NOMO-1 treated with dmso at 0.1 percent for 144 hours (cell line): ENCODE data around the gene KCTD11.
"Not testable (repeated sequence)": the region's sequence is repeated elsewhere in the genome, so short reads cannot be mapped to it uniquely, and the experiment has no call there.

ENCODE experiments used
- DNase-seq: peaks from one replicate; lab custom pipeline; 2025; ENCODE audit not compliant: unreplicated experiment; lab: John Stamatoyannopoulos, UW

The KCTD11 gene

DNA sequence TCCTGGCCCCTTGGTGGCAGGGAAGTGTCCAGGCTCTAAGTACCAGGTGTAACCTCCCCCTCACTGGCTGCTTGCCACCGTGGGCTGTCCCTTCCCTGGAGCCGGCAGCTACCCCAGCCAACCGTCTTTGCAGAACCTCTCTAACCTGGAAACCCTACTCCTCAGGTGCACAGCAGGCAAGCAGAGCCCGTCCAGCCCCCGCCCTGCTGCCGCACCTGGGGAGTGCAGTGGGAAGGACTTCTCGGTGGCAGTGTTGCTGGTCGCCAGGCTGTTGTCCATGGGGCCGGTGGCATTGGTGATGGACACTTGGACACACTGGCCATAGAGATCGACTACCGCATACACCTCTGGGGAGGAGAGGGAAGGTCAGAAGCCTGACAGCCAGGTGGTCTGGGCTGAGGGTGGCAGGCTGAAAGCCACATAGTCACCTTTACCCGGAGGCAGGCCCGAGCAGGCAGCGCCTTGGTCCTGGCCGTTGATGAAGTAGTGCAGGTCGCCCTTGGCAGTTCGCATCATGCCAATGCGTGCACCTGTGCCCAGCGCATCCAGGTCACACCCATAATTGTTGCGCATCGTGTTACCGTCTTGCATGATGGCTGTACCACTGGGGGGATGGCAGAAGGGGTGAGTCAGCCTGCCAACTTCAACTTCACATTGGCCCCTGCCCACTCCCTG, 29.3 kb upstream of the KCTD11 start:
- no peak for DNase-seq

DNA sequence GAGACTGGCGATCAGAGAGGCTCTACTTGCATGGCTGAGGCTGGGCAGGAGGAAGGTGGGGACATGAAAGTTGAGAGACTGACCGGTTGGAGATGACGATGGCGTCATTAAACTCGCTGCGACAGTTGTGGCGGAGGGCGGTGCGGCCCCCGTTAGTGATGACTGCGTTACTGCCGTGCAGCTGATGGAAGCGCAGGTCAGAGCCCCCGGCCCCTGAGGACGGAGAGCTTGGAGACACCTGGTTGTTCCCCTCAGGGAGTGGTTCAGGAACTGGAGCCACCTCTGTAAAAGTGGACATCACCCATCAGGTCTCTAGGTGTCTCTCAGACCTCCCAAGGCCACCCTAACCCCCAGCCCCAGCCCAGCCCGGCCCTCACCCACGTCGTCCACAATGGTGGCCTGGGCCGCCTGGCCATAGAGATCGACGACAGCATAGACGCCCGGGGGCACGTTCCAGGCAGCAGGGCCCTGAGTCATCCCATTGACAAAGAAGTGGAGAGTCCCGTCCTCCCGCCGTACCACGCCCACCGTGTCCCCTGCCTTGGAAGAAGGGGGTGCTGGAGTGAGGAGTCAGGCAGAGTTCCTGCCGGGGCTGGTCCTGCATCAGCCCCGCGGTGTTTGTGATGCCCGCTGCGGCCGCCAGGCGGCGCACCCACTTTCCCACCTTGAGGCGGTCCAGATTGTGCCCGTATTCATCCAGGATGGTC, 28.1 kb upstream of the KCTD11 start:
- no peak for DNase-seq

DNA sequence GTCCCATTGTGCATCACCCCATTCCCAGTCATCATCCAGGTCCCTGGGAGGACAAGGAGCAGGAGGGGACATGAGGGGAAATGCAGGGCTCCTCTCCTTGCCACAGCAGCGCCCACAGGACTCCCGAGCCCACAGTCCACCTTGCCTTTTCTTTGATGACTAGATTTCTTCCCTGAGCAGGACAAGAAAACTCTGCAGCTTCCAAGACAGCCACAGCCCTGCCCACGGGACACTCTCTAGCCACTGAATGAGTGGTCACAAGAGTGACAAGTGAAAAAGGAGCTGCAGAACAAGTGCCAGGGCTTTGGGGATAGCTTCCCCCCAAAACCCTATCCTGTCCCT, 27.6 kb upstream of the KCTD11 start:
- no peak for DNase-seq

GRCh38 chr17:7325031-7325528, 26.9 kb upstream of the KCTD11 start:
- no peak for DNase-seq

DNA sequence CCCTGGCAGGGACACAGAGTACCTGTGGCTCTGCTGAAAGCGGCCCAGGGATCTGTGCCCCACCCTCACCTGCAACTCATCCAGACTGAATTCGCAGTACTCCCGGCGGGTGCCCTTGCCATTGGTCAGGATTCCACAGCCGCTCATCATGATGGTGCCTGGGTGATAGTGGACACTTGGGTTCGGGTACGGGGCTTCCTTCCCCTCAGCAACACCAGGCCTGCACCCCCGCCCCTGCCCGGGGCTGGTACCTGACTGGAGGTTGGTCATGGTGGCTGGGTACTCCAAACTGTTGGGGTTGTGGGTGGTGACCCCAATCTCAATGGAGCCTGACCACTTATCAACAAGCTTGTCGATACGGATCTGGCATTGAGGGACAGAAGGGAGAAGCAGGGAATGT, 25.8 kb upstream of the KCTD11 start:
- DNase-seq = no peak

GRCh38 chr17:7327056-7327455, 24.9 kb upstream of the KCTD11 start:
- DNase-seq = no peak

DNA sequence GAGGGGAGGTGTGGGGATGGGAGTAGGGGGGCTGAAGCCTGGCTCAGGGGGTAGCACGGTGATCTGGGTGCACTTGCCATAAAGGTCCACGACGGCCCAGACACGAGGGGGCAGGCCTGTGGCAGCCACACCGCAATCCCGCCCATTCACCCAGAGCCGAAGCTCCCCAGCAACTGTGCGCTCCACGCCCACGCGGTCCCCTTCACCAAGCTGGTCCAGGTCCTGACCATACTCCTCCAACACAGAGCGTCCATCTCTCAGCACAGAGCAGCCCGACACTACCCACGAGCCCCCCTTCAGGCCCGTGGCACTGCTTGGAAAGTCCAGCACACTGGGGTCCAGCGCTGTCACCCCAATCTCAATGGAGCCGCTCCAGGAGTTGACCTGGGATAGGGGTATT, 24.5 kb upstream of the KCTD11 start:
- DNase-seq = no peak

DNA sequence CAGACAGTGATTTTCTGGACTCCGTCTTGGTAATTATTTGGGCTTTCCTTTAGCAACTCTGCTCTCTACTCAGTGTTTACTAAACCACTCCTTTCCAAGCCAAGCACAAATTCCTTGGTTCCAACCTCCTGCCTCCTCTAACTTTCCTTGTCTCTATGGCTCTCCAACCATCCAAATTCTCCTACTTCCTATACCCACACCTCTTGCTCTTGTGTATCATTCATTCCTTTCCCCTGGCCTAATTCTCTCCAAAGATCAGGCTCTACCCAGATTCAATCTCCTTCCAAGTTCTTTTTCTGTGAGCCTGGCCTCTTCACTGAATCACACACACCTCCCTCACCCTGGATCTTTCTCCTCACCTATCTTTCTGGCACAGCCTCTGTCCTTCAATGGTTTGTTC, 24.0 kb upstream of the KCTD11 start:
- no peak for DNase-seq

GRCh38 chr17:7328840-7329373, 23.1 kb upstream of the KCTD11 start, which contains the start of gene NEURL4:
TSS of gene NEURL4 (minus strand) at chr17:7329335. CDS start at chr17:7329312, 23 bp downstream.
- no peak for DNase-seq

- peak; percentile 98 for DNase-seq
Observed at GRCh38 chr17:7329374-7329996, 22.5 kb upstream of the KCTD11 start.

GRCh38 chr17:7329997-7330637, 21.8 kb upstream of the KCTD11 start:
- DNase-seq = peak; percentile 65

DNA sequence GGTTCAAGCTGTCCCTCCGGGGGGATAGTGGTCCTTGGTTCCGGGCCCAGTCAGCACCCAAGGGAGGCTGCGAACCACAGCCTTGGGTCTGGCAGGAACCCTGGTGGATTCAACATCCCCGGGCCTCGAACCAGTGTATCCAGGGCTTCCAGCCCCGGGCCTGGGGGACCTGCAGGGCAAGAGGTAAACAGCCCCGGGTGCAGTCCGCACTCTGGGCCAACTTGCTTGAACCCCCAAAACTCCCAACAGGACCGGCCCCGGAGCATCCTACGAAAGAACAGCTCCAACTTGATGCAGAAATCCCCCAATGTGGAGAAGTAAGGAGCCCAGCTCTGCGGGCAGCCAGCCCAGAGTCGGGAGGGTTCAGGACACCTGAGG, 21.3 kb upstream of the KCTD11 start:
- no peak for DNase-seq

DNA sequence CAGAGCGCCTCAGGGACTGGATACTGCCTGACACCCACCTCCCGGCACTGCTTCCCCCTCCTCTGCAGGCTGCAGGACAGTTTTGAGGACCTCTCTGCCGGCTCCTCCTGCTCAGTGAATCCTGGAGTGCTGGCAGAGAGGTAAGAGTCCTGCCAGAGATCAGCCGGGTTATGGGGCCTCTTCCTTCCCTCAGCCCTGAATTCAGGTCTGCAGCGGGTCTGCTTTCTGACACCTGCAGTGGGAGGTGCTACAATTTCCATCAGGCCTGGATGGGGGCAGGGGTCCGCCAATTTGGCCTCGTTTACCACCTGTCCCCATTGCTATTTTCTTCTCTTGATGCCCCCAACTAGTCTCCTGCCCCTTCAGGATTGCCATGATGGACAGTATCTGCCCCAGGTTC, 19.9 kb upstream of the KCTD11 start:
- DNase-seq = no peak

DNA sequence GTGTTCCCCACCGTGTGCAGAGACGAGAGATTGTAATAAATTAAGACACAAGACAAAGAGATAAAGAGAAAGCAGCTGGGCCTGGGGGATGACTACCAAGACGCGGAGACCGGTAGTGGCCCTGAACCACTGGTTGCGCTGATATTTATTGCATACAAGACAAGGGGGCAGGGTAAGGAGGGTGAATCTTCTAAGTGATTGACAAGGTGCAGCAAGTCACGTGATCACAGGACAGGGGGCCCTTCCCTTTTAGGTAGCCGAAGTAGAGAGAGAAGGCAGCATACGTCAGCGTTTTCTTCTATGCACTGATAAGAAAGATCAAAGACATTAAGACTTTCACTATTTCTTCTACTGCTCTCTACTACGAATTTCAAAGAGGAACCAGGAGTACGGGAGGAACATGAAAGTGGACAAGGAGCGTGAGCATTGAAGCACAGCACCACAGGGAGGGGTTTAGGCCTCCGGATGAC, 19.3 kb upstream of the KCTD11 start:
- DNase-seq = not testable (repeated sequence)

DNA sequence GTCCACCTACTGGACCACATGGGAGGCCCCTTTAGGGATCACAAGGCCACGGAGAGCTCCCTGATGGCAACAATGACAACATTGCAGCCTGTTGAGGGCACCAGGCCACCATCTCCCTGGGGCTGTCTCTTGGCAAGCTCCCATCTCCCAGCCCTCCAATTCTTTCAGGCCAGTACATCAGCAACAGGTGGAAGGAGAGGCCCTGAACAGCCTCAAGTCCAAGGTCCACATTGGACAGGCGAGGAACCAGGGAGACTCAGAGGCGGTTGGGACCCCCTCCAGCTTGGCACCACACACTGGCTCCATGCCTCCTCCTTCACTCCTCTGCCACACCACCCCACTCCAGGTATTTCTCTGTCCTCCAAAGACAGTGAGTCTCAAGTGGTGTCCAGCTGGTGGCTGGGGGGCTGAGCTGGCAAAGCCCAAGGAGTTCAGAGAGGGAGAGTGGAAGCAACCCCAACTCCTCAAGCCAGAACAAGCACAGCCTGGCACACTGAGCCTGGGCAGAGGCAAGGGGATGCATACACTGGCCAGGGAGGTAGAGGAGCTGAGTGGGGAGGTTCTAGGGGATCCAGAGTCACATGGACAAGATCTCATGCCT, 16.9 kb upstream of the KCTD11 start:
- no peak for DNase-seq

- DNase-seq = not testable (repeated sequence)
Observed at GRCh38 chr17:7335765-7336164, 16.2 kb upstream of the KCTD11 start.

DNA sequence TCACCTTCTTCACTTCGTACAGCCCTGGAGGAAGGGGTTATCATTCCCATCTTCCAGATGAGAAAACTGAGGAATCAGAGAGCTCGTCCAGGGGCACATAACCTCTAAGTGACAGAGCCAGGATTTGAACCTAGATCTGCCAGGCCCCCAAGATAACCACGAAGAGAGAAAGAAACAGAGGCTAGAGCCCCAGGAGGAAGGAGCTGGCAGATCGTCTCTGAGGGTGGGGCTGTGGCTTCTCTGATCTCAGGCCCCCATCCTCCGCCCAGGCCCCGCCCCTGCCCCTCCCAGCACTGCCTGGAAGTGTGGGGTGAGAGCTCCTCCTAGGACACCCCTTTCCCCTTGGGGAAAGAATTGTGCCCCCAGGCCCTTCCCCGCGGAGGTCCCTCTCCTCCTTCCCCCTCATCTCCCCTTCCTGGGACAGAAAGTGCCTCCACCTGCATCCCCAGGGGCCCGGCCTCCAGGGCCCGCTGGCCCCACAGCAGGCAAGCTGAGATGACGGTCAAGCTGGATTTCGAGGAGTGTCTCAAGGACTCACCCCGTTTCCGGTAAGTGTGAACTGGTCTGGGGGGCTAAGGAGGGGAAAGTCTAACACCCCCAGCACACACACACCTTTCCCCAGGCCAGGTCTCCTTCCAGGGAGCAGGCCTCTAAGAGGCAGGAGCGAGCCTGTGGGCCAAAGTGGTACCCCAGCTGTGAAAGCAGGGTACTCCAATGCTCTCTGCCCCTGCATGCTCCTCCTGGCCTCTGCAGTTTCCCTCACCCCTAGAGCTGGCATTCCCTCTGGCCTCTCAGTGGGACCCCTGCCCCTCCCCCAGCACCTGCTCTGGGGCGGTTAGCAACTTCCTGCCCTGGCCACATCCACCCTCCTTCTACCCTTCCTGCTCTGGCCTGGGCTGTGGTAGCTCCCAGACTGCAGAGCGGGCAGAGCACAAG, 15.5 kb upstream of the KCTD11 start, which contains the start of gene ACAP1:
Gene ACAP1, plus strand, starts transcription at position 290 of the 936 bp plus-strand sequence. Its CDS starts 206 bp downstream, at position 496.
- DNase-seq = peak; percentile 50

GRCh38 chr17:7337600-7337999, 14.4 kb upstream of the KCTD11 start:
- DNase-seq = not testable (repeated sequence)

DNA sequence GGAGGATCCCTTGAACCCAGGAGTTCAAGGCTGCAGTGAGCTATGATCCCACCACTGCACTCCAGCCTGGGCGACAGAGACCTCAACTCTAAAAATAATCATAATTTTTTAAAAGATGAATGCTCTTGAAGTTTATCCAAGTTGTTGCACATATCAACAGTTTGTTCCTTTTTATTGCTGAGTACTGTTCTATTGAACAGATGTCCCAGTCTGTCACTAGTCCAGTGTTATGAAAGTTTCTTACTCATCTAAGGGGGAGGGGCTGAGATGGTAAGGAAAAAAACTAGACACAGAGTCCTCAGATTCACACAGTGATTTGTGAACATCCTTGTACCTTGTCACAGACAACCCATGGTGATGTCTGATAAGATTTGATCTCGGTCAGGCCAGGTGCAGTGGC, 11.8 kb upstream of the KCTD11 start:
- no peak for DNase-seq

DNA sequence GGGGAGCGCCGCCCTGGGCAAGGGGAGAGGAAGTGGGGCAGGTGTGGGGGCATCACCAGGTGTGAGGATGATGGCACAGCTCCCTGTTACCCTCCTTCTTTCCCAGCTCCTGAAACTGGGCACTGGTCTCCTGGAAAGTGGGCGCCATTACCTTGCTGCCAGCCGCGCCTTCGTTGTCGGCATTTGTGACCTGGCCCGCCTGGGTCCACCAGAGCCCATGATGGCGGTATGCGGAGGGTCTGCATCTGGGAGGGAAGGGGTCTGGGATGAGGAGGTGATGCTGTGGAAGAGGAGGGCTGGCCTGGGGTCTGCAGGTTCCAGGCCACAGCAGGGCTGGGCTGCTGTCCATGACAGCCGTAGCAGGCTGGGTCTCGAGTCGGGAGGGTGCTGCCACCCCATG, 10.1 kb upstream of the KCTD11 start:
- no peak for DNase-seq
